LNCAP (cell line): Measurements from ENCODE around the gene RBMS1.

Source experiments
- CTCF ChIP-seq: fragments of 450-650 bp; IDR thresholded peaks from 2 replicates; pipeline ENCODE4 v1.5.1; 2017; ENCODE audit warnings: mild to moderate bottlenecking

Gene RBMS1

DNA sequence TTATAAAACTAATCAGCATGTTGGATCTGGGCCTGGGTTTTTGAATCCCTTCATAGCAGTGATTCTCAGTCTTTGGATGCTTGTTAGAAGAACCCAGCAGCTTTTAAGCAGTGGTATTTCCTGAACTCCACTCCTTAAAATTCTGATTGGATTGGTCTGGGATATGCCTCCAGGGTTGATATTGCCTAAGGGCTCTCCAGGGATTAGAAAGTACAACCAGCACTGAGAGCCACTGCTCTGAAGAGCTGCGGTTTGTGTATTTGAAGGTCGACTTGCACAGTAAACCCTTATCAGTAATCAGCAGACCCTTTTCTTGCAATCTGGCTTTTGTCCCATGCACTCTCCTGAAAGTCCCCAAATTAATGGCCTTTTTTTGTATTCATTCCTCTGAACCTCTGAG is 17.0 kb upstream of the RBMS1 start:
- TF ChIP-seq CTCF, result no peak

DNA sequence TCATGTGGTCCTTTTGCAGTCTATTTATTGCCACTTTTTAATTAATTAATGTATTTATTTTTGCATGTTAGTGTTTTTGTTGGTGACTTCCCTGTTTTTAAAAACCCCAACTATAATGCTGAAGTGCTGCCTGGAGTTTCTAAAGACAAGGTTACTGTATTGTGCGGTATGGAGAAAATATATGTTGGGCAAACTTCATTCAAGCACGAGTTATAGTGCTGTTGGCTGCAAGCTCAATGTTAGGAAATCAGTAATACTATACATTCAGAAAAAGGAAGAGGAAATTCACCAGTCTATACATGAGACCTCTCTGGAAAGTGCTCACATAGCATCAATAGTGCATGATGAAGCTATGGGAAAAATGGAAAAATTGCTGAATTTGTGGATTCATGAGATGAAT is 15.4 kb upstream of the RBMS1 start:
- TF ChIP-seq CTCF, result no peak

DNA sequence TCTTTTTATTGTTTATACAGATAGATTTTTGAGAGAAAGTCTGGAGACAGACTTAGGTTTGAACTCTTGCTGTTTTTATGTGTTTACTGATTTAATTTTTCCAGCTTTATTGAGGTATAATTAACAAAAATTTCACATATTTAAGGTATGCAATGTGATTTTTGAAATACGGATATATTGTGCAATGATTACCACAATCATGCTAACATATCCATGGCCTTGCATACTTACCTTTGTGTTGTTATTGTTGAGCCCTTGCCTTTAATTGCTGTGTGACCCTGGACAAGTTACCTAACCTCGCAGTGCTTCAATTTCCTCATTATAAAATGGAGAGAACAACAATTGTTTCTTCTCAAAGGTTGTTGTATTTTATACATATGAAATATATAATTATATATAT is 13.9 kb upstream of the RBMS1 start:
- no peak for TF ChIP-seq CTCF

DNA sequence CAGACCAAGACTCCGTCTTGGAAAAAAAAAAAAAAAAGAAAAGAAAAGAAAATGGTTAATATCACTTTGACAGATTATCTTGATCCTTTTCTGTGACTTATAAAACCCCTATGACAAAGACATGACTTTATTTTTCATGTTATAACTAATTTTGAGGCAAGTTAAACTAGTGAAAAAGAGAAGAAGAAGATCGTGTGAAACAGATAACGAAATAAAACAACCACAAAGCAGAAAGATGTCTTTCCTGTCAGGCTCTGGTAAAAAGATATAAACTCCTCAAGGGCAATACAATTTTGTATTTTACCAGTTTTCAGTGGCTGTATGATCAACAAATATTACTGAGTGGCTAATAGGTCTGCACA is 13.4 kb upstream of the RBMS1 start:
- no peak for TF ChIP-seq CTCF

DNA sequence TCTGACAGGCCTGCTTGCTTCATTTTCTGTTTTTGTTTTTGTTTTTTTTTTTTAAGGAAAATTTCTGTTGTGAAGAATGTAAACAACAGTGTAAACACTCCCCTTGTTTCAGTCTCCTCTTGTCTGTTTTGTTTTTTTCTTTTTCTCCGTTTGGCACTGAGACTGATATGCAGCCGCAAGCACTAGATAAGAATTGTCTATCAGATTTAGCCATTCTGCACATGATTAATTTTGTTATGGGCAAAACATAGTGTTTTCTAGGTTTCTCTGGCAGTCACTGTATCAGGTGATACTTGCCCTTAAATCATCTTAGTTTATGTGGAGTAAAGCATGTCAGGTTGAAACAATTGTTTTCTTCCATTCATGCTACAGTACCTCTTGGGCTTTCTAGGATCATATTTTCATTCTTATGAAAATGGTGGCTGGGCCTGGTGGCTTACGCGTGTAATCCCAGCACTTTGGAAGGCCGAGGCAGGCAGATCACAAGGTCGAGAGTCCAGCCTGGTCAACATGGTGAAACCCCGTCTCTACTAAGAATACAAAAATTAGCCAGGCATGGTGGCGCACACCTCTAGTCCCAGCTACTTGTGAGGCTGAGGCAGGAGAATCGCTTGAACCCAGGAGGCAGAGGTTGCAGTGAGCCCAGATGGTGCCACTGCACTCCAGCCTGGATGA is 12.9 kb upstream of the RBMS1 start:
- no peak for TF ChIP-seq CTCF

GRCh38 chr2:160505256-160505655 is 11.6 kb upstream of the RBMS1 start:
- no peak for TF ChIP-seq CTCF

DNA sequence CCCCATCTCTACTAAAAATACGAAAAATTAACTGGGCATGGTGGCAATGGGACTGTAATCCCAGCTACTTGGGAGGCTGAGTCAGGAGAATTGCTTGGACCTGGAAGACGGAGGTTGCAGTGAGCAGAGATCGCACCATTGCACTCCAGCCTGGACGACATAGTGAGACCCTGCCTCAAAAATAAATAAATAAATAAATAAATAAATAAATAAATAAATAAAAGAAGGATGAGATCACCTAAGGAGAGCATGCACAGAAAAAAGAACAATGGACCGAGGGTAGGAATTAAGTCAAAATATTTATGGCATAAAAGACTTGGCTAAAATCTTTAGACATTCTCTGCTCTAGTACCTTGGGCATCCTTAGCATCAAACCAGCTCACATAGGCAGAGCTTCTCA is 8.9 kb upstream of the RBMS1 start:
- TF ChIP-seq CTCF, result no peak

DNA sequence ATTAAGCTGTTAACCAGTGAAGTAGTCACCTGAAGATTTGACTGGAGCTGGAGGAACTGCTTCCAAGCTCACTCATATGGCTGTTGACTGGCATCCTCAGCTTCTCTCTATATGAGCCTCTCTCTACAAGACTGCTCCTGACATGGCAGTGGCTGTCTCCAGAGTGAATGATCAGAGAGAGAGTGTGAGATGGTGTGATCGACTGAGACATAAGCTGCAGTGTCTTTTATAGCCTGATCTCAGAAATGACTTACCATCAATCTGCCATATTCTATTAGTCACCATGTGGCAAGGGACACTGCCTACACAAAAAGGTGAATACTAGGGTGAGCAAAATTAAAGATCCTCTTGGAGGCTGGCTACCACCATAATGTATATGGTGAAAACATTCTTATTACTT is 7.8 kb upstream of the RBMS1 start:
- no peak for TF ChIP-seq CTCF
